Fibroblast of villous mesenchyme (primary cell): ENCODE results near the gene EPHB6. TPM values are rescaled to one million over a fixed set of nuclear protein-coding genes. Genes with fewer than 3 reads are reported as not detected.

ENCODE experiments used
- DNase-seq: peaks from one replicate; pipeline ENCODE4 v3.0.0-alpha.2; 2010; ENCODE audit warnings: low read depth
- H3K4me3 ChIP-seq: 2 replicates; pipeline ENCODE4 v1.5.1; 2011; ENCODE audit warnings: low read depth, mild to moderate bottlenecking, low read length
- CTCF ChIP-seq: IDR thresholded peaks from 2 replicates; pipeline ENCODE4 v1.5.1; 2012; ENCODE audit warnings: low read depth, mild to moderate bottlenecking, low read length; ENCODE audit not compliant: insufficient read depth
- total RNA-seq: library from RNA; depleted of rRNA; stranded (reverse); fragments of >200 nt; gene quantifications from 2 replicates; pipeline ENCODE4 v1.2.3, GENCODE V29; 2012

EPHB6 gene
- total RNA-seq, 1 donor, result 0.43 TPM

GRCh38 chr7:142857625-142858024 lies 2.7 kb downstream of the EPHB6 start:
- H3K4me3 ChIP-seq, result no peak overlapping the region
- no peak for DNase-seq
- TF ChIP-seq CTCF, result no peak

GRCh38 chr7:142859411-142859810 lies 4.5 kb downstream of the EPHB6 start:
- no peak overlapping the region for H3K4me3 ChIP-seq
- no peak for TF ChIP-seq CTCF
- DNase-seq, result no peak

- no peak for TF ChIP-seq CTCF
- H3K4me3 ChIP-seq, result no peak overlapping the region
- DNase-seq, result peak; percentile 92
These were observed 5.0 kb downstream of the EPHB6 start for GRCh38 chr7:142859829-142860228.

GRCh38 chr7:142860968-142861367 lies 6.1 kb downstream of the EPHB6 start:
- no peak for TF ChIP-seq CTCF
- no peak for DNase-seq
- no peak overlapping the region for H3K4me3 ChIP-seq

GRCh38 chr7:142862351-142862750 lies 7.5 kb downstream of the EPHB6 start:
- H3K4me3 ChIP-seq, result no peak overlapping the region
- TF ChIP-seq CTCF, result no peak
- no peak for DNase-seq

- H3K4me3 ChIP-seq, result no peak overlapping the region
- no peak for TF ChIP-seq CTCF
- no peak for DNase-seq
These were observed 8.0 kb downstream of the EPHB6 start for GRCh38 chr7:142862786-142863400.

- H3K4me3 ChIP-seq, result no peak overlapping the region
- TF ChIP-seq CTCF, result no peak
- DNase-seq, result no peak
These were observed 9.2 kb downstream of the EPHB6 start for GRCh38 chr7:142863891-142864685.
